BLaER1 treated with 17β-estradiol and CSF1 and Interleukin-3, amounts not matched to agents 10 nM and 100 nM (cell line): Measurements from ENCODE around the gene NPLOC4.

Experiments
- H3K27ac ChIP-seq, 11 experiments: shearing (Covaris generic); formaldehyde crosslinking; 2 replicates each; pipeline ENCODE4 v1.8.1; 2022
- H3K27me3 ChIP-seq, 11 experiments: shearing (Covaris generic); formaldehyde crosslinking; 2 replicates each; pipeline ENCODE4 v1.8.1; 2022
- H3K36me3 ChIP-seq, 11 experiments: shearing (Covaris generic); formaldehyde crosslinking; 2 replicates each; pipeline ENCODE4 v1.8.1; 2022
- H3K4me1 ChIP-seq, 10 experiments: shearing (Covaris generic); formaldehyde crosslinking; 2 replicates each; pipeline ENCODE4 v1.8.1; 2022
- H3K4me2 ChIP-seq, 11 experiments: shearing (Covaris generic); formaldehyde crosslinking; 2 replicates each; pipeline ENCODE4 v1.8.1; 2022
- H3K4me3 ChIP-seq, 10 experiments: shearing (Covaris generic); formaldehyde crosslinking; 2 replicates each; pipeline ENCODE4 v1.8.1; 2022
- H3K9ac ChIP-seq, 11 experiments: shearing (Covaris generic); formaldehyde crosslinking; 2 replicates each; pipeline ENCODE4 v1.8.1; 2022
- H3K9me3 ChIP-seq, 11 experiments: shearing (Covaris generic); formaldehyde crosslinking; replicated peaks in 1 of 11; 2 replicates each; pipeline ENCODE4 v1.8.1; 2022
- H4K20me1 ChIP-seq, 11 experiments: shearing (Covaris generic); formaldehyde crosslinking; 2 replicates each; pipeline ENCODE4 v1.8.1; 2022
- Cebpa-rat ChIP-seq, 11 experiments: shearing (Covaris generic); IDR thresholded peaks; 2 replicates each; pipeline ENCODE4 v1.8.1; 2022

The NPLOC4 gene

DNA sequence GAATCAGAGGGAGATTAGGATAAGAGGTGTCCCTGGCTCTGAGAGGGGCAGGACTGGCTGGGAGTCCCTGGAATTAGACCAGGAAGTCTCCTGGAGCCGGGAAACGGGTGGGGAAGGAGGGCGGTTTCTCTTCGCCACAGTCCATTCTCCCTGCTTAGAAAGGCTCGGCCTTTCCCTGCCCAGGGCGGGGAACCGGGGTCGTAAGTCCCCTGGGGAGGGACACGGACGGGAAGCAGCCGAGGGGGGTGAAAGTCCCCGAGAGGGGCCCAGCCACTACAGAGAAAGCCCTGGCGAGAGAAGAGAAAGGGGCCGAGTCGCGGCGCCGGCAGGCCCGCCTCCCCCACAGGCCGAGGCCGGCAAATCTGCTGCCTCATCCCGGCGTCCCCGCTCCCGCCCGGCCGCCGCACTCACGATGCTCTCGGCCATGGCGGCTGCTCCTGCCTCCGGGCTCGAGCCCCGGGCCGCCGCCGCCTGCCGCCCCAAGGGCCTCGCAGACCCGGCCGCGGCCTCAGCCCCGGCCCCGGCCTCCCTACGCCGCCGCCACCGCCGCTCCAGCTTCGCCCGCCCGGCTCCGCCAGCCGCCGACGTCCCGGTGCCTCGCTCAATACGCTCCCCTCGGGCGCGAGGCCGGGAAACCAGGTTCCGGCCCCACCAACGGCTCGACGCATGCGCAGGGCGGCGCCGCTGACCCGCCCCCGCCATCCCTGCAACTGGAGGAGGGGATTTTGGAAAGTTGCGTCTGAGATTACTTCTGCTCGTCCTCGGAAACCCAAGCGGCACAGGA, at the start of gene NPLOC4, which contains the start of gene TSPAN10:
NPLOC4 (minus strand) TSS at position 608 of the 784 bp plus-strand sequence; CDS start at position 426, 182 bp downstream.
TSPAN10 (plus strand) TSS at position 692 of the 784 bp plus-strand sequence. CDS start 5,217 bp downstream, outside the sequence.
- H3K9me3 ChIP-seq = no peaks in the 10 kb centered on the region
- H3K4me2 ChIP-seq = peak within 1 kb of the TSS; percentile 86 to 98 (median 94)
- TF ChIP-seq Cebpa-rat (IDR thresholded peaks at IDR 0.05) = no peak
- H3K9ac ChIP-seq = peak within 1 kb of the TSS; percentile 87 to 99 (median 96)
- peak within 1 kb of the TSS; percentile 73 to 100 (median 88) for H3K4me3 ChIP-seq
- peaks cover 28 to 58% (median 38%) of the 10 kb centered on the region in 10 experiments for H3K4me1 ChIP-seq
- peaks cover 0 to 37% (median 22%) of the 10 kb centered on the region in 11 experiments; a peak in 18 of 22 replicates for H3K36me3 ChIP-seq
- peak within 1 kb of the TSS; percentile 84 to 98 (median 95) for H3K27ac ChIP-seq
- peaks cover 46 to 51% (median 50%) of the 10 kb centered on the region in 11 experiments; a peak in 21 of 22 replicates for H4K20me1 ChIP-seq
- no peaks in the 10 kb centered on the region for H3K27me3 ChIP-seq

DNA sequence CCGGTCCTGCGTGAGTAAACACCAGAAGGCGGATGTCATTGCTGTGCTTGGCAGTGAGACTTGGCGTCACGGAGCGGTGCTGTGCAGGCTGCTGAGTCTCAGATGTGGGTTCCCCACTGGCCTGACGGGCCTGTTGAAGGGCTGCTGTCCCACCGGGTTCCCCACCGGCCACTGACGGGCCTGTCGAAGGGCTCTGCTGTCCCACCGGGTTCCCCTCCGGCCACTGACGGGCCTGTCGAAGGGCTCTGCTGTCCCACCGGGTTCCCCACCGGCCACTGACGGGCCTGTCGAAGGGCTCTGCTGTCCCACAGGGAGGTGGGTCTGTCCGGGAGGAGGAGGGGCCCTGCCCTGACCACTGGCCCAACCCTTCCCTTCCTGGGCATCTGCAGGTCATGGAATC, 49.7 kb upstream of the NPLOC4 start:
- no peak overlapping the region for H3K27ac ChIP-seq
- H4K20me1 ChIP-seq = peaks cover 72 to 94% (median 86%) of the 10 kb centered on the region in 11 experiments
- H3K27me3 ChIP-seq = no peaks in the 10 kb centered on the region
- peak overlapping the region in 9 of 11 experiments; percentile 95 to 98 (median 97); a peak in 11 of 22 replicates for H3K9ac ChIP-seq
- peaks cover 63 to 72% (median 65%) of the 10 kb centered on the region in 11 experiments for H3K36me3 ChIP-seq
- no peak overlapping the region for H3K4me3 ChIP-seq
- no peak for TF ChIP-seq Cebpa-rat (IDR thresholded peaks at IDR 0.05)
- H3K4me1 ChIP-seq = peaks cover 27 to 36% (median 31%) of the 10 kb centered on the region in 10 experiments
- H3K4me2 ChIP-seq = no peak overlapping the region
- H3K9me3 ChIP-seq = no peaks in the 10 kb centered on the region

DNA sequence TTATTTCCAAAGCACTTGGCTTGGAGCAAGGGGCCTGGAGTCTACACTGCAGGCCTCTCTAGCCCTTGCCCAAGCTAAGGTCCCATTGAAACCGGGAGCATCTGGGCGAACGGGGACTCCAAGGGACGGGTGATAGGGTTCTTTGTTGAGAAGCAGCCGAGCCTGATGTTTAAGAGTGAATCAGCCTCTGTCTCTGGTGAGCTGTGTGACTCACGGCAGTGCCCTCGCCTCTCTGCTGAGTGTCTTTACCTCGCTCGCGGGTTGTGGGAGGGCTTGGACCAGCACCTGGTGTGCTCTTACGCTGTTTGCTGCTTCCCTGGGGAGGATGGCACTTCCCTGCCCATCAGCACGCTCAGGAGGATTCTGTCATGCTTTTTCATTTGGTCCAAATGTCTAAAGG, 48.2 kb upstream of the NPLOC4 start:
- Histone ChIP-seq H3K9ac (peak overlapping the region; percentile 94 to 98 (median 97)), H3K9me3 (no peaks in the 10 kb centered on the region), H3K27ac (peak overlapping the region; percentile 91 to 98 (median 94); a peak in 21 of 22 replicates), H3K4me1 (peaks cover 33 to 51% (median 44%) of the 10 kb centered on the region in 10 experiments), H3K4me2 (peak overlapping the region; percentile 93 to 100 (median 98)), H3K4me3 (peak overlapping the region; percentile 92 to 100 (median 98)), H3K27me3 (no peaks in the 10 kb centered on the region), H3K36me3 (peaks cover 50 to 72% (median 62%) of the 10 kb centered on the region in 11 experiments), H4K20me1 (peaks cover 57 to 92% (median 86%) of the 10 kb centered on the region in 11 experiments)
- TF ChIP-seq Cebpa-rat (IDR thresholded peaks at IDR 0.05) = no peak

DNA sequence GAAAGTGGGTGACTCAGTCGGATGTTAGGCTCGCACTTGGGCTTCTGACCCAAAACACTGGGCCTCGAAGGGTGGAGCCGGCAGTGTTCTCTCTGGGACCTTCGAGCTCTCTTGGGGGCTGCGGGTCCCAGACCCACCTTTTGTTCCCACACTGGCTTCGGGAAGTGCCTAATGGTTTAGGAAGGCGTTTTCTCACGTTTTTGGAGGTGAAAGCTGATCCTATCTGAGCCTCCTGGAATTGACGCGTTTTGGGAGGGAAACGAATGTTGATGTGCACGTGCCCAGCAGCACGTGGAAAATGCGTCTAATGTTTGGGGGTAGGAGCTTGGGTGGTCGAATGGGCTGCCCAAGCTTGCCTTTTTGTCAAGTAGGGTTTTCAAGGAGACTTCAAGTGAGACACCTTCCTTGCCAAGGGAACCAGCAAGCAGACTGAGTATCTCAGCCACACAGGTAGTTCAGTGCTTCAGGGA, 47.6 kb upstream of the NPLOC4 start:
- H3K36me3 ChIP-seq = peaks cover 43 to 72% (median 61%) of the 10 kb centered on the region in 11 experiments
- peak overlapping the region; percentile 94 to 98 (median 97) for H3K9ac ChIP-seq
- no peaks in the 10 kb centered on the region for H3K27me3 ChIP-seq
- H3K4me1 ChIP-seq = peaks cover 33 to 57% (median 48%) of the 10 kb centered on the region in 10 experiments
- peak overlapping the region; percentile 92 to 100 (median 98) for H3K4me3 ChIP-seq
- peaks cover 51 to 92% (median 85%) of the 10 kb centered on the region in 11 experiments; a peak in 21 of 22 replicates for H4K20me1 ChIP-seq
- H3K27ac ChIP-seq = peak overlapping the region; percentile 91 to 98 (median 94)
- TF ChIP-seq Cebpa-rat (IDR thresholded peaks at IDR 0.05) = no peak
- peak overlapping the region; percentile 93 to 100 (median 98) for H3K4me2 ChIP-seq
- no peaks in the 10 kb centered on the region for H3K9me3 ChIP-seq

DNA sequence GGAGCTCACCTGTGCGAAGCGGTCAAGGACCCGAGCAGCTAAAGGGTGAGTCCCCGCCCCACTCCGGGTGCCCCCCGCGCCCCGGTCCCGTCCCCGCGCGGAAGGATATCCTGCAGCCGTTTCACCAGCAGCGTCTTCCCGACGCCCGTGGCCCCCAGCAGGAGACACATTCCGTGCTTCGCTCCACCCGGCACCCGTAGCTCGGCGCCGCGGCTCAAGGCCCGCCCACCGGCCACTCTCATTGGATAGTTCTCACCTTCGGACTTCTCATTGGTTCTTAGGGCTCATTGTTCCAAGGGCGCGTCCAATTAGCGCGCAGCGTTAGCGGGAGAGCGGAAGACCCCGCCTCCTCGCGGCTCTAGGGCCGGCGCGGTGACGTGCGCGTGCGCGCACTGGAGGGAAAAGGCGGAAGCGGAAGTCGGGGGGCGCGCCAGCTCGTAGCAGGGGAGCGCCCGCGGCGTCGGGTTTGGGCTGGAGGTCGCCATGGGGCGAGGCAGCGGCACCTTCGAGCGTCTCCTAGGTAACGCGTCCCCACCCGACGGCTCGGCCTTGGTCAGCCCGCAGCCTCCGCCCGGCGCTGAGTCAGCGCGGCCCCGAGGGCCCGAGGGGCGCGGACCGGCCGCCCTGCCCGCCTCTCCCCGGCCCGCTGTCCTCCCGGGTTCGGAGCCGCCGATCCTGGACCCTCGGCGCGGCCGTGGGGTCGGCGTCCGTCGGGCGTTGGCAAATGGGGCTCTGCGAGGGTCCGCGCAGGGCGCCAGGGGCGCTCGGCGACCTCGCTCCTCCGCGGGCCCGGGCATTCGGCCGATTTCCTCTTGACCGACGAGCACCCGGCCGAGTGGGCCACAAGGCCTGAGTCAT, 46.9 kb upstream of the NPLOC4 start, which contains the start of the genes ARL16 and HGS:
ARL16 (minus strand) TSS at position 214 of the 858 bp plus-strand sequence; CDS start at position 170, 44 bp downstream.
HGS (plus strand) TSS at position 428 of the 858 bp plus-strand sequence; CDS start at position 484, 56 bp downstream.
- Histone ChIP-seq H3K36me3 (peaks cover 37 to 70% (median 54%) of the 10 kb centered on the region in 11 experiments), H4K20me1 (peaks cover 44 to 90% (median 79%) of the 10 kb centered on the region in 11 experiments; a peak in 21 of 22 replicates), H3K9me3 (no peaks in the 10 kb centered on the region), H3K4me2 (peak within 1 kb of the TSS; percentile 95 to 100 (median 98)), H3K27ac (peak within 1 kb of the TSS; percentile 91 to 98 (median 94)), H3K27me3 (no peaks in the 10 kb centered on the region), H3K4me1 (peaks cover 33 to 63% (median 50%) of the 10 kb centered on the region in 10 experiments), H3K9ac (peak within 1 kb of the TSS; percentile 94 to 98 (median 97)), H3K4me3 (peak within 1 kb of the TSS; percentile 92 to 100 (median 98))
- no peak for TF ChIP-seq Cebpa-rat (IDR thresholded peaks at IDR 0.05)

DNA sequence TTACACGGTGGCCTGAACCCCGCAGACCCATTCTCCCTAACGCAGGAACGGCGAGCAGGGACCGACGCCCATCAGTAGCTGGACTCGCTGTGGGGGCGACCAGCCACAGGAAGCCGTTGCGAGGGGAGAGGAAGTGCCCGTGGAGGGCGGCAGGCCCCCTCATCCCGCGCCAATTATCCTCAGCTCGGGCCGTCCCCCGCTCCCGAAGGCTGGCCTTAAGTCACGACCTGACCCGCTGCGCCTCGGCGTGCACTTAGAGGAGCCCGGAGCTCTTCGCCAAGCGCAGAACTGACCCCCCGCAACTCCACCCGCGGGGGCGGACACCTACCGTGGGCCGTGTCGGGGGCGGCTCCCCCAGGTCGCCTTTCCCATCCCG, 46.3 kb upstream of the NPLOC4 start:
- Histone ChIP-seq H3K4me1 (peaks cover 33 to 65% (median 50%) of the 10 kb centered on the region in 10 experiments), H3K4me3 (peak overlapping the region; percentile 92 to 100 (median 98)), H3K36me3 (peaks cover 30 to 67% (median 50%) of the 10 kb centered on the region in 11 experiments), H3K27ac (peak overlapping the region; percentile 70 to 98 (median 92)), H3K27me3 (no peaks in the 10 kb centered on the region), H4K20me1 (peaks cover 38 to 89% (median 72%) of the 10 kb centered on the region in 11 experiments; a peak in 21 of 22 replicates), H3K9ac (peak overlapping the region; percentile 91 to 98 (median 97)), H3K9me3 (no peaks in the 10 kb centered on the region), H3K4me2 (peak overlapping the region; percentile 86 to 99 (median 92))
- no peak for TF ChIP-seq Cebpa-rat (IDR thresholded peaks at IDR 0.05)

DNA sequence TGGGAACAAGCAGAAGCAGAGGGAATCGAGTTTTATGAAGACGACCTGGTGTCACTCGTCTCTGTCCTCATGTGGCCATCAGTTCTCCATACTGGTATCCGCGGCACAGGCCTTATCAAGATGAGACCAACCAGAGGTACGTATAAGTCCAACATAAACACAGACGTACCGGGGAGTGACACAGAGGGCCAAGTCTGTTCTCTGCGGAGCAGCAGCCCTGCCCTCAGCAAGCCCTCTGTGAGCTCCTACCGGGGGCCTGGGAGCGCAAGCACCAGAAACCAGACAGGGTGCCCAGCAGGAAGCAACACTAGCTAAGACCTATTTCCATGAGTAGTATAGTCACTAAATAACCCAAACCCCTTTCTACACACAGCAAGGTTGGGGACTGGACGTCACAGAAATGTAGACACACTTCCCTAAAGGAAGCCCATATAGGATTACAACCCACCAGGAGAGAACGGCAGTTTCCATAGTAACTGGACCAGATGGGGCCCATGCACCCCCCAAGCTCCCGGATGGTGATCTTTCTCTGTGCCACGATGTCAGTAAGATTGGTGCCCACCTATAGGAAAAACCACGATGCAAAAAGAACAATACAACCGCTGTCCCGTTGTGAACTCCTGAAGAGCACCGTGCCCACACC, 45.8 kb upstream of the NPLOC4 start:
- Histone ChIP-seq H3K27ac (peak overlapping the region; percentile 70 to 98 (median 92)), H3K4me3 (peak overlapping the region; percentile 92 to 100 (median 98)), H3K4me2 (peak overlapping the region; percentile 86 to 99 (median 92)), H4K20me1 (peaks cover 33 to 87% (median 67%) of the 10 kb centered on the region in 11 experiments; a peak in 21 of 22 replicates), H3K4me1 (peaks cover 33 to 69% (median 50%) of the 10 kb centered on the region in 10 experiments), H3K9me3 (no peaks in the 10 kb centered on the region), H3K36me3 (peaks cover 25 to 62% (median 44%) of the 10 kb centered on the region in 11 experiments), H3K9ac (peak overlapping the region; percentile 91 to 98 (median 97)), H3K27me3 (no peaks in the 10 kb centered on the region)
- no peak for TF ChIP-seq Cebpa-rat (IDR thresholded peaks at IDR 0.05)
